NK-92 (cell line): Measurements from ENCODE around the gene TMEM135.

Experiments
- DNase-seq: peaks from one replicate; lab custom pipeline; 2025; ENCODE audit not compliant: unreplicated experiment; lab: John Stamatoyannopoulos, UW

The TMEM135 gene

DNA sequence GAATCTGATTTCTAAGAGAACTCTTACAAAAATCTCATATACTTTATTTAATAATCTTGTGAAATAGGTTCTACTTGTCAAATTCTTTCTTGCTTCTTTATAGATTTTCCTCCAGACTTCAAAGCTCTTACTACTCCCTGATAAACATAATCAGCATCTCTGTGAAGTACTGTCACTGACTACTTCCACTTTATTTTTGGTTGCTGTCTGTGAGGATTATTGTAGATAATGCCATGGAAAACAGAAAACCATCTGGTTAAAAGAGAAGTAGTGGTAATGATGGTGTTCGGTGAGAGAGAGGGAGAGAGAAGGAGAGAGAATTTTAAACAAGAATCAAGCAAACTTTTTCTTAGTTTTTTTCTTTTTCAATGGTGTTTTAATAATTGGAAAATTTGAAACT lies 152.3 kb downstream of the TMEM135 start:
- DNase-seq, result no peak

GRCh38 chr11:87193756-87194470 lies 156.2 kb downstream of the TMEM135 start:
- DNase-seq, result no peak

DNA sequence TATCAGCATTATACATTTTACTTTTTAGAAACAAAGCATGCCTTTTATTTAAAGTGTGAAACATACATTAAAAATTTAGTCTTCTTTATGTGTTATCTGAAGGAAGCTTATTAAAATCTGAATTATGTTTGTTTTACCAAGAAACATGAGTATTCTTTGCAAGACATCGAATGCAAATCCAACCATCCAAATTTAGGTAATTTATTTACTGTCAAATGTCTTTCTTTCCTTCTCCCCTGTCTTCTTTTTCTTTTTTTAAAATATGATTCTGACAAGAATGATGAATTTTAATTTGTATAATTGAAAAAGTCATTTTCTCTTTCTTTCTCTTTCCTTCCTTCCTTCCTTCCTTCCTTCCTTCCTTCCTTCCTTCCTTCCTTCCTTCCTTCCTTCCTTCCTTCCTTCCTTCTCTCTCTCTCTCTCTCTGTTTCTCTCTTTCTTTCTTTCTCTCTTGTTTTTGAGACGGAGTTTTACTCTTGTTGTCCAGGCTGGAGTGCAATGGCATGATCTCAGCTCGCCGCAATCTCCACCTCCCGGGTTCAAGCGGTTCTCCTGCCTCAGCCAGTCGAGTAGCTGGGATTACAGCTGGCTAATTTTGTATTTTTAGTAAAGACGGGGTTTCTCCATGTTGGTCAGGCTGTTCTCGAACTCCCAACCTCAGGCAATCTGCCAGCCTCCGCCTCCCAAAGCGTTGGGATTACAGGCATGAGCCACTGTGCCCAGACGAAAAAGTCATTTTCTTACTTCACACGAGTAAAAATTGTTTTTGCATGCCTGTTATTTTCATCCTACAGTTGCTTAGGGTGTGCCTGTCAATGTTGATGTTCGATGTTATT lies 157.5 kb downstream of the TMEM135 start:
- DNase-seq, result no peak

GRCh38 chr11:87198266-87198881 lies 160.6 kb downstream of the TMEM135 start:
- no peak for DNase-seq

GRCh38 chr11:87201376-87201775 lies 163.6 kb downstream of the TMEM135 start:
- DNase-seq, result no peak

GRCh38 chr11:87203907-87204602 lies 166.3 kb downstream of the TMEM135 start:
- DNase-seq, result no peak

- DNase-seq, result no peak
Measured at GRCh38 chr11:87212891-87213290, 175.2 kb downstream of the TMEM135 start.

GRCh38 chr11:87213444-87213843 lies 175.7 kb downstream of the TMEM135 start:
- DNase-seq, result no peak

GRCh38 chr11:87215236-87215635 lies 177.5 kb downstream of the TMEM135 start:
- DNase-seq, result no peak

GRCh38 chr11:87219266-87219665 lies 181.5 kb downstream of the TMEM135 start:
- no peak for DNase-seq

GRCh38 chr11:87223816-87224215 lies 186.1 kb downstream of the TMEM135 start:
- DNase-seq, result no peak

GRCh38 chr11:87224486-87224885 lies 186.8 kb downstream of the TMEM135 start:
- no peak for DNase-seq

- no peak for DNase-seq
Measured at GRCh38 chr11:87228820-87229219, 191.1 kb downstream of the TMEM135 start.

DNA sequence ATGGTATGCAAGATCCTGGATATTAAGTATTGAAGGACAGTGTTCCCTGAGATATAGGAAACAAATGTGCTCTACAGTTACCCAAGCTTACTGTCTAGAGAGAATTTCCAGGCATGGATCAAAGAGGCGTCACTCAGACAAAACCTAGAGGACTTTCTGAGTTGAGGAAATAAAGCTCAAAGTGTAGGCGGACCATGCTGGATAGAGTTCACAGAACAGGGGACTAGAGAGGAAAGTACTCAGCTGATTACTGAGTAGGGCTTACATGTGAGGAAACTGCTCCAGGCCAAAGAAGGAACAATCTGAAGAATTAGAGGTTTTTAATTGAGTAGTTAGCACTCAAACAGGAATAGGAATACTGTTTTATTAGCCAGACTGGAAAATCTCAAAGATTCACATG lies 193.3 kb downstream of the TMEM135 start:
- DNase-seq, result no peak

GRCh38 chr11:87232320-87232719 lies 194.6 kb downstream of the TMEM135 start:
- no peak for DNase-seq

- no peak for DNase-seq
Measured at GRCh38 chr11:87235366-87235765, 197.6 kb downstream of the TMEM135 start.

DNA sequence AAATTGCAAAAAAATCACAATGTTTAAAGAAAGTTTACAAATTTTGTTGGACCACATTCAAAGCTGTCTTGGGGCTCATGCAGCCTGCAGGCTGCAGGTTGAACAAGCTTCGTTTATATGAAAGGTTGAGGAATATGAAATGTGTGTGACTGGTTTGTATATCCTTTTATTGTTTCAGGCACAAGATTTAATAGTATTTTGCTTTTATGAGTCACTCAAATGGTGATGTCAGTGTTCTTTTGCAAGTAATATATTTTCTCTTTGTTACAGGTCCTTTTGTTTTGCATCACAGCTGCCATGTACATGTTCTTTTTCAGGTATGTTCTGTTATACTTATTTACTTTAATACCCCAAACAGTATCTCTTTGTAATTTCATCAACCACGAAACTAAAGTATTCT lies 198.6 kb downstream of the TMEM135 start:
- DNase-seq, result no peak

DNA sequence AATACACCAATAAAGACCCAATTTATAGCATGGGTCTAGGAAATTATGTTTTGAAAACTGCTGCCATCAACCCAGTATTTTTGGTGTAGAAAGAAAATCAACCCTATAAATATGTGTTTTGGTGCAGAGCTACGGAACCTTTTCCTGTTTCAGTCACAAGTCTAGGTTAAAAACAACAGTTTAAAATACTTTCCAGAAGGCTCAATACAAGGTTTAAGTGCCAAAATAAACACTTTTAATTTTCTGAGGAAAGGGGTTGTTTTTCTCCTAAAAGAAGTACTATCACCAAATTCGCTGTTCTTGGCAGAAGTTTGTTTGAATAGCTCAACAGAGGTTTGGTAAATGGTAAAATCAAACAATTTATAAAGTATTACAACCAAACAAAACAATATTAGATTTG lies 201.3 kb downstream of the TMEM135 start:
- DNase-seq, result no peak

GRCh38 chr11:87239531-87239930 lies 201.8 kb downstream of the TMEM135 start:
- no peak for DNase-seq

DNA sequence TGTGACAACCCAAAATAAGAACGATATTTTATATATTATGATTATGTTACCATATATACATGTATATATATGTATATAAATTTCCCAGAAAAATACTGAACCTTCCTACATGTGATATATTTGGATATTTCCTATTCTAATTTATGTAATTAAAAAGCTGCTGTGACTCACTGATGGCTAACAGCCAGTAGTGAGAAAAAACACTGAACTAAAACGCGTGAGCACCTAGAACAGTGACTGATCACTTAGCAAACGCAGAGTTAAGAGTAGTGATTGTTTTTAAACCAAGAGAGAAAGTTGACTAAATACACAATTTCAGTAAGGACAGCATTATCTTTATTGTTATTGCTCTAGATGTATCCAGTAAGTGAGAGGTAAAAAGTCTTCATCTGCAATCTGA lies 213.8 kb downstream of the TMEM135 start:
- no peak for DNase-seq

- no peak for DNase-seq
Measured at GRCh38 chr11:87252869-87253268, 215.1 kb downstream of the TMEM135 start.
